TTC549 (cell line): ENCODE measurements around the gene CD300LB.
"Not testable (repeated sequence)": the region's sequence is repeated elsewhere in the genome, so short reads cannot be mapped to it uniquely, and the experiment has no call there.

ENCODE experiments used
- FAIRE-seq: peaks from 2 replicates; lab custom pipeline; 2012; peaks lifted over from hg19 to GRCh38; lab: Jason Lieb, UNC

The CD300LB gene

GRCh38 chr17:74531231-74531761 lies at the start of gene CD300LB:
Gene CD300LB, minus strand, starts transcription at chr17:74531475. Its CDS starts 125 bp downstream, at chr17:74531350.
- FAIRE-seq = no peak

- no peak for FAIRE-seq
Measured at GRCh38 chr17:74579900-74580299, 48.6 kb upstream of the CD300LB start.

GRCh38 chr17:74578979-74579378 lies 47.7 kb upstream of the CD300LB start:
- no peak for FAIRE-seq

- no peak for FAIRE-seq
Measured at GRCh38 chr17:74574489-74575142, 43.3 kb upstream of the CD300LB start.

- FAIRE-seq = not testable (repeated sequence)
Measured at GRCh38 chr17:74573635-74574034, 42.4 kb upstream of the CD300LB start.

GRCh38 chr17:74573169-74573568 lies 41.9 kb upstream of the CD300LB start:
- FAIRE-seq = no peak

- FAIRE-seq = no peak
Measured at GRCh38 chr17:74571621-74572270, 40.5 kb upstream of the CD300LB start.

- FAIRE-seq = no peak
Measured at GRCh38 chr17:74569020-74570003, 38.0 kb upstream of the CD300LB start.

- no peak for FAIRE-seq
Measured at GRCh38 chr17:74568106-74568873, 37.0 kb upstream of the CD300LB start.

- FAIRE-seq = no peak
Measured at GRCh38 chr17:74567397-74567796, 36.1 kb upstream of the CD300LB start, which contains the start of gene CD300H. Gene CD300H, minus strand, starts transcription at chr17:74567509.

- no peak for FAIRE-seq
Measured at GRCh38 chr17:74566132-74566753, 35.0 kb upstream of the CD300LB start.

GRCh38 chr17:74565126-74565525 lies 33.9 kb upstream of the CD300LB start:
- no peak for FAIRE-seq

- no peak for FAIRE-seq
Measured at GRCh38 chr17:74563358-74563757, 32.1 kb upstream of the CD300LB start.

- no peak for FAIRE-seq
Measured at GRCh38 chr17:74561586-74561985, 30.3 kb upstream of the CD300LB start.

GRCh38 chr17:74558882-74559519 lies 27.7 kb upstream of the CD300LB start:
- FAIRE-seq = no peak

- not testable (repeated sequence) for FAIRE-seq
Measured at GRCh38 chr17:74558402-74558801, 27.1 kb upstream of the CD300LB start.

- no peak for FAIRE-seq
Measured at GRCh38 chr17:74555427-74555940, 24.2 kb upstream of the CD300LB start.

GRCh38 chr17:74554909-74555308 lies 23.6 kb upstream of the CD300LB start:
- no peak for FAIRE-seq

GRCh38 chr17:74552037-74552436 lies 20.8 kb upstream of the CD300LB start:
- no peak for FAIRE-seq

GRCh38 chr17:74550602-74551001 lies 19.3 kb upstream of the CD300LB start:
- FAIRE-seq = no peak
